ENCODE data around the gene VAMP7. TPM values are rescaled to one million over a fixed set of nuclear protein-coding genes. Genes with fewer than 3 reads are reported as not detected.

The VAMP7 gene
- total and polyA plus RNA-seq, 2 of the 13 experiments (the other 11 are each of a cell fraction or from before 2014, with no cell fraction given) = 13.4 to 20.7 TPM

GRCh38 chrX:155880586-155881157, 473 bp upstream of the VAMP7 start (continued):
- TF ChIP-seq NPAS2 (CRISPR knock-in tag; IDR thresholded peaks at IDR 0.05; ENCODE audit: borderline replicate concordance) (no peak), ZNF234 (CRISPR knock-in tag; conservative IDR thresholded peaks at IDR 0.05) (no peak), IKZF1 (IDR thresholded peaks at IDR 0.05) (no peak), ZNF468 (CRISPR knock-in tag; IDR thresholded peaks at IDR 0.05) (no peak), JUN (CRISPR knock-in tag; IDR thresholded peaks at IDR 0.05) (no peak), PHF20 (CRISPR knock-in tag; IDR thresholded peaks at IDR 0.05) (no peak), ZNF230 (CRISPR knock-in tag; IDR thresholded peaks at IDR 0.05) (no peak), ZSCAN31 (CRISPR knock-in tag; IDR thresholded peaks at IDR 0.05; ENCODE audit: low read depth) (no peak)

- in situ Hi-C loops (cut with HindIII; ENCODE audit: extremely low pct_ligation_motif_present, low pct_unique_long_range_greater_than_20kb) (no loop called here), intact Hi-C loops (cut with micrococcal nuclease; ENCODE audit: unreplicated experiment) (no loop called here)
- ATAC-seq (no peak), DNase-seq (ENCODE audit: low spot score) (no peak), FAIRE-seq (no peak)
- Histone ChIP-seq H3K27ac (ENCODE audit: extremely low read length, insufficient read depth, low read length) (no peak overlapping the region), H4K20me1 (ENCODE audit: insufficient read depth, low read length) (no peaks in the 10 kb centered on the region), H3K9me3 (ENCODE audit: low read length) (peaks cover 69% of the 10 kb centered on the region), H3K4me2 (ENCODE audit: low read depth, low read length) (no peak overlapping the region), H3K27me3 (ENCODE audit: control insufficient read depth in 1 of 2, insufficient read depth in 2 of 2, low read length in 2 of 2) (no peaks in the 10 kb centered on the region; a peak in 1 of 5 replicates), H3K36me3 (replicated peaks in 1 of 2; ENCODE audit: control insufficient read depth in 1 of 2, insufficient read depth in 2 of 2, low read length in 2 of 2) (peaks cover 0 to 6% of the 10 kb centered on the region in 2 experiments; a peak in 1 of 5 replicates), H2AFZ (ENCODE audit: low read length) (no peak overlapping the region), H3K79me2 (ENCODE audit: insufficient read depth, low read length) (peaks cover 9% of the 10 kb centered on the region), H3K4me1 (ENCODE audit: insufficient read depth, low read length) (no peaks in the 10 kb centered on the region), H3K9ac (ENCODE audit: insufficient read depth, low read depth, low read length) (no peak overlapping the region), H3K4me3 (replicated peaks in 1 of 3; ENCODE audit: insufficient read depth in 1 of 3, low read depth in 2 of 3, low read length in 3 of 3) (no peak overlapping the region)
- CTCF ChIA-PET (ENCODE audit: low intra/inter-chr PET ratio, low total read pairs) = no interaction called here
- WGBS (ENCODE audit: low lambda C conversion rate) = 71% methylated on average over 2 of the region's 2 CpGs
- BruUV-seq (replicated peaks) = no TSS peak
- POLR2A ChIA-PET = no interaction called here
- TF ChIP-seq ZNF550 (CRISPR knock-in tag; IDR thresholded peaks at IDR 0.05; ENCODE audit: borderline replicate concordance) = no peak
- no peak for TF ChIP-seq ZHX2 (IDR thresholded peaks at IDR 0.05; ENCODE audit: low read depth)
- no peak for TF ChIP-seq ZHX2 (CRISPR knock-in tag; IDR thresholded peaks at IDR 0.05; ENCODE audit: borderline replicate concordance)
- TF ChIP-seq MLX (CRISPR knock-in tag; IDR thresholded peaks at IDR 0.05) = no peak
- TF ChIP-seq CENPBD1 (CRISPR knock-in tag; IDR thresholded peaks at IDR 0.05; ENCODE audit: borderline replicate concordance, low read depth) = no peak
- no peak for TF ChIP-seq ZNF543 (CRISPR knock-in tag; IDR thresholded peaks at IDR 0.05)
Observed at GRCh38 chrX:155886409-155886808, 5.3 kb downstream of the VAMP7 start.
